ENCODE data around the gene TXNRD1. TPM values are rescaled to one million over a fixed set of nuclear protein-coding genes. Genes with fewer than 3 reads are reported as not detected.

TXNRD1 gene
- total RNA-seq, 2 donors from 2014 or later = 87.6 to 115 TPM

DNA sequence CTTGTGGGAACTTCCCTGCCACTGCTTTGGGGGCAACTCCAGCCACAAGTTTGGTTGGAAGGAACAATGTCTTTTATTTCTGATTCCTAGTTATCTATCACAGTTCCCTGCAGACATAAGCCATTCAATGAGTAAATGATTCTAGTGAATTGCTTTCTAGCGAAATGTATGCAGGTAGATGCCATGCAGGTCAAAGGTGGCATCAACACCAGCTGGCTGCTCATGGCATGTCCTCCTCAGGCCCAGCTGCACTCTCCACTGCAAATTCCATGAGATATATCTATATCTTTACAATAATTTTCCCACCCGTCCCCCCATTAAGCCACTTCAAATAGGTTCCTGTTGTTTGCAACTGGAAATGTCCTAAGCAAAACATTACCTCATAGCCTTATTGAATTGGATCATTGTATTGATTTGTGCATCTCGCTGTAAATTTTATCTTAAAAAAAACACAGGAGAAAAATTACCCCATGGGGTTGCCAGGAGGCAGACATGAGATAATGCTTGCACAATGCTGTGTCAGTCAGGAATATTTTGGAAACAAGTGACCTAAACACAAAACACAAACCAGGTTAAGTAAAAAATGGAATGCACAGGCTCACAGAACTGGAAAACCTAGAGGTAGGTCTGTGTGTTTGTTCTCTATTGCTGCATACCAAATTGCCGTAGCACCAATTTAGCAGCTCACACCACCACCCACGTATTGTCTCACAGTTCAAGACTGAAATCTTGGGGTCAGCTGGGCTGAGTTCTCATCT lies 32.8 kb upstream of the TXNRD1 start:
- TF ChIP-seq, protein P1, sequence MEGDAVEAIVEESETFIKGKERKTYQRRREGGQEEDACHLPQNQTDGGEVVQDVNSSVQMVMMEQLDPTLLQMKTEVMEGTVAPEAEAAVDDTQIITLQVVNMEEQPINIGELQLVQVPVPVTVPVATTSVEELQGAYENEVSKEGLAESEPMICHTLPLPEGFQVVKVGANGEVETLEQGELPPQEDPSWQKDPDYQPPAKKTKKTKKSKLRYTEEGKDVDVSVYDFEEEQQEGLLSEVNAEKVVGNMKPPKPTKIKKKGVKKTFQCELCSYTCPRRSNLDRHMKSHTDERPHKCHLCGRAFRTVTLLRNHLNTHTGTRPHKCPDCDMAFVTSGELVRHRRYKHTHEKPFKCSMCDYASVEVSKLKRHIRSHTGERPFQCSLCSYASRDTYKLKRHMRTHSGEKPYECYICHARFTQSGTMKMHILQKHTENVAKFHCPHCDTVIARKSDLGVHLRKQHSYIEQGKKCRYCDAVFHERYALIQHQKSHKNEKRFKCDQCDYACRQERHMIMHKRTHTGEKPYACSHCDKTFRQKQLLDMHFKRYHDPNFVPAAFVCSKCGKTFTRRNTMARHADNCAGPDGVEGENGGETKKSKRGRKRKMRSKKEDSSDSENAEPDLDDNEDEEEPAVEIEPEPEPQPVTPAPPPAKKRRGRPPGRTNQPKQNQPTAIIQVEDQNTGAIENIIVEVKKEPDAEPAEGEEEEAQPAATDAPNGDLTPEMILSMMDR (IDR thresholded peaks at IDR 0.05) = no peak
- TF ChIP-seq POLR2A (IDR thresholded peaks at IDR 0.05) = no peak
- TF ChIP-seq POLR2AphosphoS5 (IDR thresholded peaks at IDR 0.05) = no peak
- no peaks in the 10 kb centered on the region for H3K36me3 ChIP-seq
- intact Hi-C loops (cut with DNase I) = no loop called here
- H3K9me3 ChIP-seq = no peaks in the 10 kb centered on the region
- no peak for DNase-seq (ENCODE audit: low spot score)
- H3K4me3 ChIP-seq = no peak overlapping the region
- H3K27me3 ChIP-seq (replicated peaks; ENCODE audit: insufficient read depth) = no peaks in the 10 kb centered on the region
- H3K4me1 ChIP-seq (replicated peaks) = peaks cover 2% of the 10 kb centered on the region
- WGBS = 83% methylated on average over 5 of the region's 5 CpGs
- peak overlapping the region; percentile 17 to 71 for H3K27ac ChIP-seq

DNA sequence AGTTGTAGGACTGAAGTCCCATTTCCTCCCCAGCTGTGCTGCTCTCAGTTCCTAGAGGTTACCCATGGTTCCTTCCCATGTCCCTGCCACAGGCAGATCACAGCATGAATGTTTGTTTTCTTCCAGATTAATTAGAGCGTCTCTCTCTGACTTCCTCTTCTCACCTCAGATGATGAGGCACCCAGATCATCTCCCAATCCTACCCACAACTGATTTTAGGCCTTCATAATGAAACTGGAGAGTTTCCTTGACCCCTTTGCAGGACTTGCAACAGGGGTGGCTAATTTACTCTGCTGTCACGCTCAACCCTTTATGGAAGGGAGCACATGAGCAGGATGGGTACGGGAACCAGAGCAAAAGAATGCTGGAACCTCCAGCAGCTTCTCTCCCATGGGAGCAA lies 32.1 kb upstream of the TXNRD1 start:
- peaks cover 2% of the 10 kb centered on the region for H3K4me1 ChIP-seq (replicated peaks)
- H3K36me3 ChIP-seq = no peaks in the 10 kb centered on the region
- no peak overlapping the region for H3K4me3 ChIP-seq
- no peak for DNase-seq (ENCODE audit: low spot score)
- H3K27me3 ChIP-seq (replicated peaks; ENCODE audit: insufficient read depth) = no peaks in the 10 kb centered on the region
- H3K9me3 ChIP-seq = no peaks in the 10 kb centered on the region
- TF ChIP-seq, protein P1 (IDR thresholded peaks at IDR 0.05) = no peak
- no peak for TF ChIP-seq POLR2A (IDR thresholded peaks at IDR 0.05)
- no peak for TF ChIP-seq POLR2AphosphoS5 (IDR thresholded peaks at IDR 0.05)
- WGBS = 91% methylated on average over 3 of the region's 3 CpGs
- H3K27ac ChIP-seq = no peak overlapping the region
- intact Hi-C loops (cut with DNase I) = no loop called here

DNA sequence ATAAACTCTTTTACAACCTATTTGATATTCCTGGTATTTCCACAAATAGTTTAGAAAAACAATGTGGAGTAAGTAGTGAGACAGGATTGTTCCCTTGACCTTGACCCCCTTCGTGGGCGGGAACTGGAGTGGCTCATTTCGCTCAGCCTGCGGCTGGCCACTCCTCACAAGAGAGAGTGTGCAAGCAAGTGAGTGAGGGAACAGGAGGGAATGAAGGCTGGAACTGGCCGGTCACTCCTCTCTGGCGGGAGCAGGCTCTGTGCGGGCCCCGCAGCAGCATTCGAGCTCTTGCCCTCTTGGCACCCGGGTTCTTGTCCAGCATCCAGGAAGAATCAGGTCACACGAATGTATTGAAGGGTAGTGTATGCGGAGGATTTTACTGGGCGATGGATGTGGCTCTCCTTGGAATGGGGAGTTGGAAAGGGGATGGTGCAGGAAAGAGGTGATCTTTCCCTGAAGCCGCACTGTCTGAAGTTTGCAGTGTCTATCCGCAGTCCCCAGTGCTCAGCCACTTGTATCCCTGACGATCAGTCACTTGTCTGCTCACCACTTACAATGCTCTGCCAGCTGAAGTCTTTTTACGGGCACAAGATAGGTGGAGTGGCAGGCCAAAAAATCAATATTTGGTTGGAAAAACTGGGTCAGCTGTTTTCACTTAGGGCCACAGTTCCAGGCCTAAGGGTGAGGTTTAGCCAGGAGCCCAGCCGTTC lies 28.0 kb upstream of the TXNRD1 start:
- H3K9me3 ChIP-seq = no peaks in the 10 kb centered on the region
- TF ChIP-seq POLR2A (IDR thresholded peaks at IDR 0.05) = no peak
- TF ChIP-seq POLR2AphosphoS5 (IDR thresholded peaks at IDR 0.05) = no peak
- TF ChIP-seq, protein P1 (IDR thresholded peaks at IDR 0.05) = no peak
- no peak overlapping the region for H3K4me3 ChIP-seq
- WGBS = 85% methylated on average over 18 of the region's 18 CpGs
- no peaks in the 10 kb centered on the region for H3K27me3 ChIP-seq (replicated peaks; ENCODE audit: insufficient read depth)
- intact Hi-C loops (cut with DNase I) = no loop called here
- H3K4me1 ChIP-seq (replicated peaks) = no peaks in the 10 kb centered on the region
- DNase-seq (ENCODE audit: low spot score) = no peak
- no peak overlapping the region for H3K27ac ChIP-seq
- no peaks in the 10 kb centered on the region for H3K36me3 ChIP-seq

DNA sequence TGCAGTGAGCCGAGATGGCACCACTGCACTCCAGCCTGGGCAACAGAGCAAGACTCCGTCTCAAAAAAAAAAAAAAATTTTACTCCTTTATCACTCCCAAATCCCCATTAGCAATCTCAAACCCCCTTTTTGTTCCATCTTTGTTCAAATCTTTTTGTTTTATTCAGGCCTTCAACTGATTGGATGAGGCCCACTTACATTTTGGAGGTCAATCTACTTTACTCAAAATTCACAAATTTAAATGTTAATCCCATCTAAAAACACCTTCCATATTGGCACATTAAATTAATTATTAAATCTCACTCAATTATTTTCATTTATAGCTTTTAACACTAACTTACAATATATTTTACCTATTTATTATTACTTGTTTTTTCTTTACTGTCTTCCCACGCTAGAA lies 27.0 kb upstream of the TXNRD1 start:
- TF ChIP-seq, protein P1 (IDR thresholded peaks at IDR 0.05) = no peak
- TF ChIP-seq POLR2A (IDR thresholded peaks at IDR 0.05) (no peak), POLR2AphosphoS5 (IDR thresholded peaks at IDR 0.05) (no peak)
- H3K4me1 ChIP-seq (replicated peaks) = no peaks in the 10 kb centered on the region
- no peak overlapping the region for H3K27ac ChIP-seq
- H3K27me3 ChIP-seq (replicated peaks; ENCODE audit: insufficient read depth) = no peaks in the 10 kb centered on the region
- intact Hi-C loops (cut with DNase I) = no loop called here
- no peaks in the 10 kb centered on the region for H3K9me3 ChIP-seq
- no peaks in the 10 kb centered on the region for H3K36me3 ChIP-seq
- WGBS = 98% methylated on average over 3 of the region's 3 CpGs
- no peak overlapping the region for H3K4me3 ChIP-seq
- DNase-seq (ENCODE audit: low spot score) = no peak

All from prostate gland (tissue), 2 donors.